GM19193 (cell line): ENCODE measurements around the gene PXDN.

Experiments
- POLR2A ChIP-seq: IDR thresholded peaks from 4 replicates; pipeline ENCODE4 v1.6.1; 2011; ENCODE audit not compliant: insufficient read depth, insufficient read length; ENCODE audit errors: extremely low read depth

Gene PXDN

GRCh38 chr2:1641523-1641922, 102.8 kb downstream of the PXDN start:
- TF ChIP-seq POLR2A = no peak

GRCh38 chr2:1640301-1641135, 103.8 kb downstream of the PXDN start:
- no peak for TF ChIP-seq POLR2A

- TF ChIP-seq POLR2A = no peak
Observed at GRCh38 chr2:1639086-1639858, 105.0 kb downstream of the PXDN start.

- no peak for TF ChIP-seq POLR2A
Observed at GRCh38 chr2:1638281-1638860, 105.9 kb downstream of the PXDN start.

- TF ChIP-seq POLR2A = no peak
Observed at GRCh38 chr2:1636791-1637415, 107.4 kb downstream of the PXDN start.

GRCh38 chr2:1635823-1636222, 108.5 kb downstream of the PXDN start:
- no peak for TF ChIP-seq POLR2A

GRCh38 chr2:1634681-1635341, 109.5 kb downstream of the PXDN start:
- no peak for TF ChIP-seq POLR2A

GRCh38 chr2:1633936-1634587, 110.3 kb downstream of the PXDN start:
- TF ChIP-seq POLR2A = no peak

- TF ChIP-seq POLR2A = no peak
Observed at GRCh38 chr2:1633092-1633671, 111.1 kb downstream of the PXDN start.

- TF ChIP-seq POLR2A = no peak
Observed at GRCh38 chr2:1632510-1632909, 111.8 kb downstream of the PXDN start.

- no peak for TF ChIP-seq POLR2A
Observed at GRCh38 chr2:1632002-1632348, 112.3 kb downstream of the PXDN start.

- TF ChIP-seq POLR2A = no peak
Observed at GRCh38 chr2:1631292-1632001, 112.9 kb downstream of the PXDN start.

- no peak for TF ChIP-seq POLR2A
Observed at GRCh38 chr2:1628893-1629292, 115.4 kb downstream of the PXDN start.
